H9 (cell line): Measurements from ENCODE around the gene TMEM47. TPM values are rescaled to one million over a fixed set of nuclear protein-coding genes. Genes with fewer than 3 reads are reported as not detected.

Experiments used
- DNase-seq: peaks from one replicate; pipeline ENCODE4 v3.0.0-alpha.2; 2017
- H2AFZ ChIP-seq: one replicate; pipeline ENCODE4 v1.6.1; 2013; ENCODE audit warnings: mild to moderate bottlenecking, low read length, control low read depth, moderate library complexity
- H2AK5ac ChIP-seq: 2 replicates; pipeline ENCODE4 v1.6.1; 2013; ENCODE audit warnings: low read length, control low read depth, mixed read lengths; ENCODE audit not compliant: insufficient read length
- H2BK120ac ChIP-seq: one replicate; pipeline ENCODE4 v1.6.1; 2013; ENCODE audit warnings: low read depth, mild to moderate bottlenecking, low read length, control low read depth, inconsistent platforms; ENCODE audit not compliant: poor library complexity, severe bottlenecking
- H2BK12ac ChIP-seq: 2 replicates; pipeline ENCODE4 v1.6.1; 2013; ENCODE audit warnings: low read length, control low read depth, mixed read lengths, low read depth; ENCODE audit not compliant: insufficient read length
- H2BK15ac ChIP-seq: 2 replicates; pipeline ENCODE4 v1.6.1; 2013; ENCODE audit warnings: low read depth, low read length, control low read depth
- H2BK20ac ChIP-seq: one replicate; pipeline ENCODE4 v1.6.1; 2013; ENCODE audit warnings: low read depth, mild to moderate bottlenecking, low read length, control low read depth, inconsistent platforms; ENCODE audit not compliant: poor library complexity, severe bottlenecking
- H2BK5ac ChIP-seq: 2 replicates; pipeline ENCODE4 v1.6.1; 2013; ENCODE audit warnings: low read length, control low read depth, mixed read lengths; ENCODE audit not compliant: insufficient read length
- H3K14ac ChIP-seq: 2 replicates; pipeline ENCODE4 v1.6.1; 2013; ENCODE audit warnings: low read length, control low read depth; ENCODE audit not compliant: insufficient read depth
- H3K18ac ChIP-seq: 2 replicates; pipeline ENCODE4 v1.6.1; 2013; ENCODE audit warnings: low read depth, mild to moderate bottlenecking, mixed read lengths, low read length, control low read depth; ENCODE audit not compliant: insufficient read length
- H3K23ac ChIP-seq: 2 replicates; pipeline ENCODE4 v1.6.1; 2013; ENCODE audit warnings: low read length, control low read depth, mixed read lengths, low read depth; ENCODE audit not compliant: insufficient read length
- H3K23me2 ChIP-seq: 2 replicates; pipeline ENCODE4 v1.6.1; 2013; ENCODE audit warnings: low read depth, mild to moderate bottlenecking, mixed read lengths, low read length, control low read depth; ENCODE audit not compliant: insufficient read length, poor library complexity, severe bottlenecking
- H3K27ac ChIP-seq: 2 replicates; pipeline ENCODE4 v1.5.1; 2013; ENCODE audit warnings: low read length, control low read depth, mixed read lengths, low read depth; ENCODE audit not compliant: insufficient read length
- H3K27me3 ChIP-seq: 2 replicates; pipeline ENCODE4 v1.6.1; 2013; ENCODE audit warnings: low read length, control low read depth, inconsistent platforms; ENCODE audit not compliant: insufficient read depth
- H3K4ac ChIP-seq: 2 replicates; pipeline ENCODE4 v1.6.1; 2013; ENCODE audit warnings: low read depth, mild to moderate bottlenecking, control low read depth, inconsistent platforms, low read length, moderate library complexity
- H3K4me1 ChIP-seq: 2 replicates; pipeline ENCODE4 v1.6.1; 2013; ENCODE audit warnings: low read length, control low read depth, inconsistent platforms; ENCODE audit not compliant: insufficient read depth
- H3K4me2 ChIP-seq: 2 replicates; pipeline ENCODE4 v1.6.1; 2013; ENCODE audit warnings: low read length, control low read depth, mixed read lengths; ENCODE audit not compliant: insufficient read length, insufficient read depth
- H3K56ac ChIP-seq: 2 replicates; pipeline ENCODE4 v1.6.1; 2013; ENCODE audit warnings: low read depth, mild to moderate bottlenecking, mixed read lengths, low read length, control low read depth; ENCODE audit not compliant: insufficient read length
- H3K79me1 ChIP-seq: 2 replicates; pipeline ENCODE4 v1.6.1; 2013; ENCODE audit warnings: low read depth, mild to moderate bottlenecking, moderate library complexity, low read length, control low read depth, inconsistent platforms; ENCODE audit not compliant: insufficient read depth, poor library complexity, severe bottlenecking
- H3K79me2 ChIP-seq: 2 replicates; pipeline ENCODE4 v1.6.1; 2013; ENCODE audit warnings: low read length, control low read depth, inconsistent platforms; ENCODE audit not compliant: insufficient read depth
- H3K9ac ChIP-seq: 2 replicates; pipeline ENCODE4 v1.6.1; 2013; ENCODE audit warnings: low read length, control low read depth, mixed read lengths; ENCODE audit not compliant: insufficient read length; ENCODE audit errors: extremely low read depth
- H3K9me3 ChIP-seq: one replicate; pipeline ENCODE4 v1.6.1; 2013; ENCODE audit warnings: low read depth, low read length, inconsistent platforms; ENCODE audit not compliant: control insufficient read depth
- H3T11ph ChIP-seq: one replicate; pipeline ENCODE4 v1.6.1; 2013; ENCODE audit warnings: mild to moderate bottlenecking, low read length, control low read depth, inconsistent platforms
- H4K20me1 ChIP-seq: one replicate; pipeline ENCODE4 v1.6.1; 2013; ENCODE audit not compliant: control insufficient read depth, insufficient read length, insufficient read depth
- H4K5ac ChIP-seq: 2 replicates; pipeline ENCODE4 v1.6.1; 2013; ENCODE audit warnings: low read depth, mild to moderate bottlenecking, mixed read lengths, low read length, control low read depth; ENCODE audit not compliant: insufficient read length
- H4K8ac ChIP-seq: replicated peaks from 2 replicates; pipeline ENCODE4 v1.6.1; 2013; ENCODE audit warnings: low read length, control low read depth, mixed read lengths, low read depth; ENCODE audit not compliant: insufficient read length
- H4K91ac ChIP-seq: 2 replicates; pipeline ENCODE4 v1.6.1; 2013; ENCODE audit warnings: low read depth, mild to moderate bottlenecking, moderate library complexity, mixed read lengths, low read length, control low read depth; ENCODE audit not compliant: insufficient read length
- H3K27ac Mint-ChIP-seq, 3 experiments: 2 replicates in 2 of 3; 3 replicates in 1 of 3; pipeline ENCODE4 v1.8.0; 2020 to 2021; ENCODE audit warnings: mixed read lengths in 3 of 3, mild to moderate bottlenecking in 1 of 3, moderate library complexity in 1 of 3
- H3K27me3 Mint-ChIP-seq: 2 replicates; pipeline ENCODE4 v1.8.0; 2021; ENCODE audit warnings: low read depth, mild to moderate bottlenecking, moderate library complexity, mixed read lengths
- H3K36me3 Mint-ChIP-seq, 3 experiments: 2 replicates in 2 of 3; 3 replicates in 1 of 3; pipeline ENCODE4 v1.8.0; 2020 to 2021; ENCODE audit warnings: low read depth in 3 of 3, mixed read lengths in 3 of 3; ENCODE audit not compliant: insufficient read depth in 1 of 3
- H3K4me1 Mint-ChIP-seq, 2 experiments: 2 replicates each; pipeline ENCODE4 v1.8.0; 2020; ENCODE audit warnings: mixed read lengths in 2 of 2
- H3K4me3 Mint-ChIP-seq, 2 experiments: 2 replicates in 1 of 2; 3 replicates in 1 of 2; pipeline ENCODE4 v1.8.0; 2020 to 2021; ENCODE audit warnings: mild to moderate bottlenecking in 2 of 2, mixed read lengths in 2 of 2, moderate library complexity in 1 of 2
- H3K9me3 Mint-ChIP-seq, 2 experiments: 2 replicates in 1 of 2; 3 replicates in 1 of 2; pipeline ENCODE4 v1.8.0; 2020; ENCODE audit warnings: mild to moderate bottlenecking in 2 of 2, mixed read lengths in 2 of 2, moderate library complexity in 1 of 2
- whole genome bisulfite sequencing: extraction: QIAGEN DNeasy Blood & Tissue Kit; methylation state at CpG from one replicate; pipeline ENCODE4 v1.1.7; 2013; ENCODE audit warnings: missing lambda C conversion rate, low lambda C conversion rate, mixed read lengths; ENCODE audit not compliant: insufficient read length; ENCODE audit errors: extremely low coverage; 5-methylcytosine and 5-hydroxymethylcytosine counted together
- total RNA-seq: library from RNA; stranded (reverse); gene quantifications from 2 replicates; pipeline ENCODE4 v1.2.1, GENCODE V29; 2021
- TF ChIP-seq, protein P1 (sequence below): fragments of 200-600 bp; sonication (generic); conservative IDR thresholded peaks from 3 replicates; pipeline ENCODE4 v1.8.0; 2021; ENCODE audit warnings: antibody characterized with exemption, mild to moderate bottlenecking

TMEM47 gene
- total RNA-seq, 1 experiment from 2014 or later, result 26.0 TPM

- Histone ChIP-seq H3K4me2 (peak overlapping the region; percentile 79), H2BK12ac (no peak overlapping the region), H3K4me1 (no peaks in the 10 kb centered on the region; the same call in 1 of the 2 replicates), H3K14ac (no peak overlapping the region), H2BK20ac (no peak overlapping the region), H3K9me3 (no peaks in the 10 kb centered on the region), H4K91ac (no peak overlapping the region), H3K23me2 (no peaks in the 10 kb centered on the region), H3K23ac (no peak overlapping the region), H3T11ph (no peak overlapping the region), H2BK15ac (no peak overlapping the region), H3K4ac (no peak overlapping the region), H2AK5ac (no peak overlapping the region), H3K27me3 (no peaks in the 10 kb centered on the region), H2BK5ac (no peak overlapping the region), H2BK120ac (no peak overlapping the region), H3K27ac (no peak overlapping the region), H4K8ac (no peak overlapping the region), H2AFZ (no peak overlapping the region), H3K18ac (no peak overlapping the region), H3K9ac (peak overlapping the region; percentile 41), H3K56ac (no peak overlapping the region), H4K20me1 (no peaks in the 10 kb centered on the region), H3K79me2 (peaks cover 16% of the 10 kb centered on the region; the same call in 1 of the 2 replicates), H4K5ac (no peak overlapping the region), H3K79me1 (no peaks in the 10 kb centered on the region)
- Mint-ChIP-seq H3K9me3 (peaks cover 4 to 61% of the 10 kb centered on the region in 2 experiments; a peak in 4 of 5 replicates), H3K4me1 (peaks cover 45 to 48% of the 10 kb centered on the region in 2 experiments), H3K4me3 (peak overlapping the region; percentile 70 to 78), H3K27me3 (peaks cover 6% of the 10 kb centered on the region), H3K27ac (peak overlapping the region; percentile 76 to 88 (median 77); a peak in 6 of 7 replicates), H3K36me3 (peaks cover 0 to 9% (median 5%) of the 10 kb centered on the region in 3 experiments; a peak in 5 of 7 replicates)
- no CpG with 5 or more reads among the region's 13 CpGs for WGBS
- TF ChIP-seq, protein P1, sequence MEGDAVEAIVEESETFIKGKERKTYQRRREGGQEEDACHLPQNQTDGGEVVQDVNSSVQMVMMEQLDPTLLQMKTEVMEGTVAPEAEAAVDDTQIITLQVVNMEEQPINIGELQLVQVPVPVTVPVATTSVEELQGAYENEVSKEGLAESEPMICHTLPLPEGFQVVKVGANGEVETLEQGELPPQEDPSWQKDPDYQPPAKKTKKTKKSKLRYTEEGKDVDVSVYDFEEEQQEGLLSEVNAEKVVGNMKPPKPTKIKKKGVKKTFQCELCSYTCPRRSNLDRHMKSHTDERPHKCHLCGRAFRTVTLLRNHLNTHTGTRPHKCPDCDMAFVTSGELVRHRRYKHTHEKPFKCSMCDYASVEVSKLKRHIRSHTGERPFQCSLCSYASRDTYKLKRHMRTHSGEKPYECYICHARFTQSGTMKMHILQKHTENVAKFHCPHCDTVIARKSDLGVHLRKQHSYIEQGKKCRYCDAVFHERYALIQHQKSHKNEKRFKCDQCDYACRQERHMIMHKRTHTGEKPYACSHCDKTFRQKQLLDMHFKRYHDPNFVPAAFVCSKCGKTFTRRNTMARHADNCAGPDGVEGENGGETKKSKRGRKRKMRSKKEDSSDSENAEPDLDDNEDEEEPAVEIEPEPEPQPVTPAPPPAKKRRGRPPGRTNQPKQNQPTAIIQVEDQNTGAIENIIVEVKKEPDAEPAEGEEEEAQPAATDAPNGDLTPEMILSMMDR, result no peak
- no peak for DNase-seq
Observed at GRCh38 chrX:34657726-34658070, 613 bp upstream of the TMEM47 start.
